LNCAP (cell line): Measurements from ENCODE around the gene FHIT.

Experiments
- TF ChIP-seq, protein P1 (sequence below): fragments of 450-650 bp; IDR thresholded peaks from 2 replicates; pipeline ENCODE4 v1.5.1; 2017; ENCODE audit warnings: mild to moderate bottlenecking

Gene FHIT

GRCh38 chr3:60081381-60082095 is 1169.7 kb downstream of the FHIT start:
- TF ChIP-seq, protein P1, sequence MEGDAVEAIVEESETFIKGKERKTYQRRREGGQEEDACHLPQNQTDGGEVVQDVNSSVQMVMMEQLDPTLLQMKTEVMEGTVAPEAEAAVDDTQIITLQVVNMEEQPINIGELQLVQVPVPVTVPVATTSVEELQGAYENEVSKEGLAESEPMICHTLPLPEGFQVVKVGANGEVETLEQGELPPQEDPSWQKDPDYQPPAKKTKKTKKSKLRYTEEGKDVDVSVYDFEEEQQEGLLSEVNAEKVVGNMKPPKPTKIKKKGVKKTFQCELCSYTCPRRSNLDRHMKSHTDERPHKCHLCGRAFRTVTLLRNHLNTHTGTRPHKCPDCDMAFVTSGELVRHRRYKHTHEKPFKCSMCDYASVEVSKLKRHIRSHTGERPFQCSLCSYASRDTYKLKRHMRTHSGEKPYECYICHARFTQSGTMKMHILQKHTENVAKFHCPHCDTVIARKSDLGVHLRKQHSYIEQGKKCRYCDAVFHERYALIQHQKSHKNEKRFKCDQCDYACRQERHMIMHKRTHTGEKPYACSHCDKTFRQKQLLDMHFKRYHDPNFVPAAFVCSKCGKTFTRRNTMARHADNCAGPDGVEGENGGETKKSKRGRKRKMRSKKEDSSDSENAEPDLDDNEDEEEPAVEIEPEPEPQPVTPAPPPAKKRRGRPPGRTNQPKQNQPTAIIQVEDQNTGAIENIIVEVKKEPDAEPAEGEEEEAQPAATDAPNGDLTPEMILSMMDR: no peak

- TF ChIP-seq, protein P1: no peak
Measured at GRCh38 chr3:60080648-60081047, 1170.6 kb downstream of the FHIT start.

- TF ChIP-seq, protein P1: no peak
Measured at GRCh38 chr3:60079076-60079475, 1172.2 kb downstream of the FHIT start.

DNA sequence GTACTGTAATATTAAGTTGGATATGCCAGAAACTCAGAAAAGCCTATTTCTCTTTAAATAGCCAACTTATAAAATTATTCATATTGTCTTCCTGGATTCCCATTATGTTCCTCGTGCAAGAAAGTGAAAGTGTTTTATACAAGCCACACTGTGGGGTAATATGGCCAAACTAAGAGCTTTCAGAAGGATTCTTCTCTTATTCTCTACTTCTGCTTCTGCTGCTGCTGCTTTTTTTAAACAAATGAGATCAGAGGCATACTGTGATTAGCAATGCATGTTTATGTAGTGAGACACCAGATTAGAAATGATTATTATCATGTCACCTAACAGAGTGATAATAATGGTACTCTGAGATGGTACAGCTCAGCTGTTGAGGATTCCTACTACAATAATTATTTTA is 1174.9 kb downstream of the FHIT start:
- TF ChIP-seq, protein P1: no peak

DNA sequence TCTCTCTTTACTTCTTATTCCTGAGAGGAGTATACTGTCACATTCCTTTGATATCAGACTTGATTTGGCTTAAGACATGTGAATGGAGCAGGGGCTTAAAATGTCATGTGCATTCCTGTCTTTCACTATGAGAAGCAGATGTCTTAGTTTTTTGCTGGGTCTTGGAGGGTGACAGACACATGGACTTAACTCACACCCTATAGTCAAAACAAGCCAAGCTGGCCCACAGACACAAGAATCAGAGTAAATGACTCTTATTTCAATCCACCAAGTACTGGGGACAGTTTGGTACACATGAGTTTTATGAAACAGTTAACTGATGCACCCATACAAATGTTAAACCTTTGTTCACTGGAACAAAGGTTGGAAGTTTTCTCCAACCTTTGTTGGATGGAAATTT is 1177.3 kb downstream of the FHIT start:
- TF ChIP-seq, protein P1: no peak

DNA sequence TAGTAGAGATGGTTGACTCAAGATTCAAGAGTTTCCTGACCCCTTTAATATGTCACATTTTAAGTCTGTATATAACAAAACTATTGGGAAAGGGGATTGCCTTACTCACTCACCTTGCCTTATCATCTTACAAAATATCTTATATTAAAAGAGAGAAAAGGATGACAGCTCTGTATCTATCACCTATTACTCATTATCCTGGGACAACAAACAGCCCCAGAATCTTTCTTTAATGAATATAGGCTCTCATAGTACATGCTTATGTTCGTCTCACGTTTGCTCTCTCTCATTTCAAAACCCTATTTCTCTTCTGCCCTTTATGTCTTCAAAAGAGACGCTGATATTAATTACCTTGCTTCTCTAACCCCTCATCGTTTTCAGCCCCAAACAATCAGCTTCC is 1178.0 kb downstream of the FHIT start:
- TF ChIP-seq, protein P1: no peak

DNA sequence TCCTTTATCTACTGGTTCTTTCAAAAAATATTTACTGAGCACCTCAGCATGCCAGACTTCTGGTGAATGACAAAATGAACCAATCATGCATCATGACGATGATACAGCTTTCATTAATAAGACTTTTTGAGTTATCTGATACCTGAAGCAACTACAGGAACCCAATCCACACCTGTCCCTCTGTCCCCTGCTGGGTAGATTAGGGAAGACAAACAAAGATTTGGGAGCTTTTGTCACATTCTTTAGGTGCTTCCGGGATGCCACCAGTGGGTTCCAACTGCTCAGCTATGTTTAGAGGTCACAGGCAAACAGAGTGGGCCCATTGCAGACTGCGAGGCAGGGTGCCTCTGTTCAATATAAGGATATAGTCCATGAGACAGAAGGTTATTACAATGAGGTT is 1180.9 kb downstream of the FHIT start:
- TF ChIP-seq, protein P1: no peak
